Ishikawa (cell line): Measurements from ENCODE around the gene GIMAP8.

ENCODE experiments used
- CREB1 ChIP-seq: IDR thresholded peaks from 2 replicates; pipeline ENCODE4 v1.6.1; 2012; ENCODE audit warnings: low read depth
- EP300 ChIP-seq: IDR thresholded peaks from 2 replicates; pipeline ENCODE4 v1.6.1; 2012; ENCODE audit warnings: borderline replicate concordance
- NFIC ChIP-seq: IDR thresholded peaks from 2 replicates; pipeline ENCODE4 v1.6.1; 2012
- RAD21 ChIP-seq: IDR thresholded peaks from 2 replicates; pipeline ENCODE4 v1.6.1; 2012; ENCODE audit warnings: low read depth
- TAF1 ChIP-seq: IDR thresholded peaks from 2 replicates; pipeline ENCODE4 v1.6.1; 2012; ENCODE audit warnings: low read depth, mild to moderate bottlenecking
- TCF12 ChIP-seq: IDR thresholded peaks from 2 replicates; pipeline ENCODE4 v1.6.1; 2012; ENCODE audit warnings: low read depth
- ZBTB7A ChIP-seq: IDR thresholded peaks from 2 replicates; pipeline ENCODE4 v1.6.1; 2012; ENCODE audit warnings: low read depth
- TF ChIP-seq, protein P1 (sequence below): IDR thresholded peaks from 2 replicates; pipeline ENCODE4 v1.6.1; 2012; ENCODE audit warnings: low read depth, mild to moderate bottlenecking
- TF ChIP-seq, protein P2 (sequence below): IDR thresholded peaks from 2 replicates; pipeline ENCODE4 v1.6.1; 2012
- TF ChIP-seq, protein P3 (sequence below): IDR thresholded peaks from 2 replicates; pipeline ENCODE4 v1.6.1; 2012

DNA sequence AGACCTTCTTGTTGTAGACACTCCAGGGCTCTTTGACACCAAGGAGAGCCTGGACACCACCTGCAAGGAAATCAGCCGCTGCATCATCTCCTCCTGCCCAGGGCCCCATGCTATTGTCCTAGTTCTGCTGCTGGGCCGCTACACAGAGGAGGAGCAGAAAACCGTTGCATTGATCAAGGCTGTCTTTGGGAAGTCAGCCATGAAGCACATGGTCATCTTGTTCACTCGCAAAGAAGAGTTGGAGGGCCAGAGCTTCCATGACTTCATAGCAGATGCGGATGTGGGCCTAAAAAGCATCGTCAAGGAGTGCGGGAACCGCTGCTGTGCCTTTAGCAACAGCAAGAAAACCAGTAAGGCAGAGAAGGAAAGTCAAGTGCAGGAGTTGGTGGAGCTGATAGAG lies 69.7 kb downstream of the GIMAP8 start:
- TF ChIP-seq EP300 (no peak), CREB1 (no peak), RAD21 (no peak), ZBTB7A (no peak), NFIC (no peak), TAF1 (no peak), TCF12 (no peak)
- TF ChIP-seq, protein P1, sequence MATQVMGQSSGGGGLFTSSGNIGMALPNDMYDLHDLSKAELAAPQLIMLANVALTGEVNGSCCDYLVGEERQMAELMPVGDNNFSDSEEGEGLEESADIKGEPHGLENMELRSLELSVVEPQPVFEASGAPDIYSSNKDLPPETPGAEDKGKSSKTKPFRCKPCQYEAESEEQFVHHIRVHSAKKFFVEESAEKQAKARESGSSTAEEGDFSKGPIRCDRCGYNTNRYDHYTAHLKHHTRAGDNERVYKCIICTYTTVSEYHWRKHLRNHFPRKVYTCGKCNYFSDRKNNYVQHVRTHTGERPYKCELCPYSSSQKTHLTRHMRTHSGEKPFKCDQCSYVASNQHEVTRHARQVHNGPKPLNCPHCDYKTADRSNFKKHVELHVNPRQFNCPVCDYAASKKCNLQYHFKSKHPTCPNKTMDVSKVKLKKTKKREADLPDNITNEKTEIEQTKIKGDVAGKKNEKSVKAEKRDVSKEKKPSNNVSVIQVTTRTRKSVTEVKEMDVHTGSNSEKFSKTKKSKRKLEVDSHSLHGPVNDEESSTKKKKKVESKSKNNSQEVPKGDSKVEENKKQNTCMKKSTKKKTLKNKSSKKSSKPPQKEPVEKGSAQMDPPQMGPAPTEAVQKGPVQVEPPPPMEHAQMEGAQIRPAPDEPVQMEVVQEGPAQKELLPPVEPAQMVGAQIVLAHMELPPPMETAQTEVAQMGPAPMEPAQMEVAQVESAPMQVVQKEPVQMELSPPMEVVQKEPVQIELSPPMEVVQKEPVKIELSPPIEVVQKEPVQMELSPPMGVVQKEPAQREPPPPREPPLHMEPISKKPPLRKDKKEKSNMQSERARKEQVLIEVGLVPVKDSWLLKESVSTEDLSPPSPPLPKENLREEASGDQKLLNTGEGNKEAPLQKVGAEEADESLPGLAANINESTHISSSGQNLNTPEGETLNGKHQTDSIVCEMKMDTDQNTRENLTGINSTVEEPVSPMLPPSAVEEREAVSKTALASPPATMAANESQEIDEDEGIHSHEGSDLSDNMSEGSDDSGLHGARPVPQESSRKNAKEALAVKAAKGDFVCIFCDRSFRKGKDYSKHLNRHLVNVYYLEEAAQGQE, result no peak
- TF ChIP-seq, protein P2, sequence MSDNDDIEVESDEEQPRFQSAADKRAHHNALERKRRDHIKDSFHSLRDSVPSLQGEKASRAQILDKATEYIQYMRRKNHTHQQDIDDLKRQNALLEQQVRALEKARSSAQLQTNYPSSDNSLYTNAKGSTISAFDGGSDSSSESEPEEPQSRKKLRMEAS, result no peak
- TF ChIP-seq, protein P3, sequence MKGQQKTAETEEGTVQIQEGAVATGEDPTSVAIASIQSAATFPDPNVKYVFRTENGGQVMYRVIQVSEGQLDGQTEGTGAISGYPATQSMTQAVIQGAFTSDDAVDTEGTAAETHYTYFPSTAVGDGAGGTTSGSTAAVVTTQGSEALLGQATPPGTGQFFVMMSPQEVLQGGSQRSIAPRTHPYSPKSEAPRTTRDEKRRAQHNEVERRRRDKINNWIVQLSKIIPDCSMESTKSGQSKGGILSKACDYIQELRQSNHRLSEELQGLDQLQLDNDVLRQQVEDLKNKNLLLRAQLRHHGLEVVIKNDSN, result no peak
